Measurements from ENCODE around the gene C2CD2.

Gene C2CD2

GRCh38 chr21:41848533-41848932 lies 105.3 kb downstream of the C2CD2 start:
- FAIRE-seq (no peak), DNase-seq (ENCODE audit: low spot score) (no peak)

DNA sequence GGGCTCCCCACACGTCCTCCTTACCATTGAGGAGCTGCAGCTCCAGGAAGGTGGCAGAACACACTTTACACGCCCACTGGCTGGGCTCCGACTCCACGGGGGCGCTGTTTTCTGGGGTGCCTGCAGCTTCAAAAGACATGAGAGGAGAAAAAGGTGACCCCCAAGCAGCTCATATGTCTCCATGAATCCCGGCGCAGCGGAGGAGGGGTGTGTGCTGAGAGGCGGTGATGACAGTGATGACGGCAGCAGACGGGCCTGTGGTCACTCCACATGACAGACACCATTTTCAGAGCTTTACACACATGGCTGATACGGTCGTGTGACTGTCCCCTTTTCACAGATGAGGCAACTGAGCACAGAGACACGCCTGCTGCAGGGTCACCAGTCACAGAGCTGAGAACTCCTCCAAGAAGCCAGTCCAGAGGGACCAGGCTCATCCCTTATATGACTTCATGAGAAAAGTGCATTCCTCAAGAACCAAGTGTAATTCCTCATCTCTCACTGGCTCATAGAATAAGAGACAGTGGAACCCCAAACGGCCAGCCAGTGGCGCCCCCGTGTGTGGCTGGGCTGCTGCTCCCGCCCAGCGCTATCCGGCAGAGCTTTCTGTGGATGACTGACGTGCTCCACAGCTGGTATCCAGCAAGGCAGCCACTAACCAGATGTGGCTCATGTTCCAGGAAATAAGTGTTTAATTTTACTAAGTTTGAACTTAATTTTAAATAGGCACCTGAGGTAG lies 106.6 kb downstream of the C2CD2 start:
- FAIRE-seq (no peak), DNase-seq (ENCODE audit: low spot score) (no peak)

DNA sequence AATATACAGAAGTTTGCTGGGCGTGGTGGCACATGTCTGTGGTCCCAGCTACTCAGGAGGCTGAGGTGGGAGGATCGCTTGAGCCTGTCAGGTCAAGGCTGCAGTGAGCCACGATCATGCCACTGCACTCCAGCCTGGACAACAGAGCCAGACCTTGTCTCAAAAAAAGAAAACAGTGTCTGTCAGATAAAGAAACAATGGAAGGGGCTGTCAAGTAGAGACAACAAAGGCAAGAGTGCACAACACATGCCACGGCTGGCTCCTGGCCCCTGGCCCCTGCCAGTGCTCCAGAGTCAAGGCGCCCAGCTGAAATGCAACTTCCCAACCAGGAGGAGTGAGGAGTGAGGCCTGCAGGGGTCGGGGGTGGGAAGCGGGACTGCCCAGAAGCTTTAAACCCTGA lies 107.3 kb downstream of the C2CD2 start:
- no peak for DNase-seq (ENCODE audit: low spot score)
- no peak for FAIRE-seq

- DNase-seq (ENCODE audit: low spot score) = no peak
These were observed 107.8 kb downstream of the C2CD2 start for GRCh38 chr21:41846033-41846317.

DNA sequence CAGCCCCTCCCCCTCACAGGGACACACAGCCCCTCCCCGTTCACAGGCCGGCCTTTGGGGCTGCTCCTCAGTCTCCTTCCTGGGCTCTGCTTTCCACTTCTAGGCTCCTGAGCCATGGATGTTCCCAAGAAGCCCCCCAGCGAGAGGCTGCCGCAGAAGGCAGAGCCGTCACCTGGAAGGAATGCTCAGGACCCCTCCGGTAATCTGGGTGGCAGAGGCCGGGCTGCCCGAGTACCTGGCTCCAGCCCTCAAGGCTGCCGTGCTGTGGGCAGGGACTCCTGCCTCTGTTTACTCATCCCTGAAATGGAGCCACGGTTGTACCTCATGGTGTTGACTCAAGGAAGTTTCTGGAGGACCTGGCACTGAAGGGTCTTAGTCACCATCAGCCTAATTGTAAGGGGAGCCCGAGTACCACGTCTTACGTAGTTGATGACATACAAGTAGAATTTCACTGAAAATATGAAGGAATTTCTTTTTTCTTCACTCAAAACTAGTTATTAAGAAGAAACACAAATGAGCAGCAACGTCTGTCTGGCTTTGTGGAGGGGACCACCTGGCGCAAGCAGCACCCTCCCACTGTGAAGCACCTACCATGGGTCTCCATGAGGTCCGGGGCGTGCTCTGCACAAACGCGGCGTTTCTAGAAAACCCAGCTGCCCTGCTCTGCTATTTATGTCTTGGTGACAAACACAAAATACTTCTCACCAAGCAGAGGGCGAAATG lies 108.3 kb downstream of the C2CD2 start:
- no peak for FAIRE-seq

More at GRCh38 chr21:41846033-41846317, 107.8 kb downstream of the C2CD2 start:
- no peak for FAIRE-seq

GRCh38 chr21:41843584-41843983 lies 110.2 kb downstream of the C2CD2 start:
- DNase-seq (ENCODE audit: low spot score) (no peak), FAIRE-seq (no peak)

More for the DNA sequence above, 108.3 kb downstream of the C2CD2 start:
- DNase-seq (ENCODE audit: low spot score) = no peak

DNA sequence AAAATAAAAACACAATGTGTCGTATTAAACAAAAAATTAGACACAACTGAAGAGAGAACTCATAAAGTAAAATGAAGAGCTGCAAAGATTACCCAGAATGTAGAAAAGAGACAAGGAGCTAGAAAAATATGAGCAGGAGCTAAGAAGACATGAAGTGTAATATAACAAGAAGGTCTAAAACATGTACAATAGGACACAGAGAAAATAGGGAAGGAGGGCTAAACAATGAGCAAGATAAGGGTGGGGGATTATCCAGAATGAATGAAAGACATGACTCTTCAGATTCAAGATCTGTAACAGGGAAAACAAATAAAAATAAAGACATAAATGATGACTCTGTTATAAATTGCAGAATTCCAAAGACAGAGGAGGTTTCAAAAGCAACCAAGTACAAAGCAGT lies 112.9 kb downstream of the C2CD2 start:
- DNase-seq (ENCODE audit: low spot score) = no peak
- FAIRE-seq = no peak

GRCh38 chr21:41839387-41840000 lies 114.3 kb downstream of the C2CD2 start:
- FAIRE-seq = no peak

GRCh38 chr21:41837756-41838297 lies 116.0 kb downstream of the C2CD2 start:
- FAIRE-seq (no peak), DNase-seq (ENCODE audit: low spot score) (no peak)

More at GRCh38 chr21:41839387-41840000, 114.3 kb downstream of the C2CD2 start:
- no peak for DNase-seq (ENCODE audit: low spot score)

GRCh38 chr21:41836166-41837015 lies 117.4 kb downstream of the C2CD2 start:
- FAIRE-seq (no peak), DNase-seq (ENCODE audit: low spot score) (no peak)

- no peak for FAIRE-seq
These were observed 118.1 kb downstream of the C2CD2 start for GRCh38 chr21:41835711-41836154.

More at GRCh38 chr21:41835711-41836154, 118.1 kb downstream of the C2CD2 start:
- no peak for DNase-seq (ENCODE audit: low spot score)
